GM21619 (cell line): ENCODE results near the gene SLC49A3.
"Not testable (repeated sequence)": the region's sequence is repeated elsewhere in the genome, so short reads cannot be mapped to it uniquely, and the experiment has no call there.

Source experiments
- ATAC-seq: cut with Tn5 transposase; IDR thresholded peaks from one replicate; pipeline ENCODE4 v1.9.1; 2021; ENCODE audit not compliant: unreplicated experiment

SLC49A3 gene

DNA sequence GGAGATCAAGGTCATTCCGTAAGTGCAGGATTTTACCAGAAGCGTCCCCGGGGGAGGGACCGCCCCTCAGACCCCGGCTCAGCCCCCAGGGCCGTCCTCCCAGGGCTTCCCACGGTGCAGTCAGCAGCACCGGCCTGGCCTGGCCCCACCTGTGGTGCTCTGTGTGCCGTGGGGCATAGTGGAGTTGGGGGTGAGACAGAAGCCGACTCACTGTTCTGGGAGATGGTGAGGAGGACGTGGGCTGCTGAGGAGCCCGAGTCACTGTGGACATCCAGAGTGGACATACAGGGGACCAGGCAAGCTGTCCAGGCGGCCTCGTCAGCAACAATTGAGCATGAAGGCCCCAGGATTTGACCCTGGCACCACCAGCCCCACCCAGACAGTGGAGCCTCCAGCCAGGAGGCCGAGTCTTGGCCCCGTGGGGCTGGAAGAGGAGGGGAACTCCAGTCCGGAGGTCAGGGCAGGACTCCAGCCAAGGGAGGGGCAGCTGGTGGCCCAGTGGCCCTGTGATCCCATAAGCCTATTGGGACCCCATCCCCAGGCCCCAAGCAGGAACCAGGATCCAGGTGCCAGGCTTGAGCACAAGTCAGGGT is 34.0 kb downstream of the SLC49A3 start:
- no peak for ATAC-seq

DNA sequence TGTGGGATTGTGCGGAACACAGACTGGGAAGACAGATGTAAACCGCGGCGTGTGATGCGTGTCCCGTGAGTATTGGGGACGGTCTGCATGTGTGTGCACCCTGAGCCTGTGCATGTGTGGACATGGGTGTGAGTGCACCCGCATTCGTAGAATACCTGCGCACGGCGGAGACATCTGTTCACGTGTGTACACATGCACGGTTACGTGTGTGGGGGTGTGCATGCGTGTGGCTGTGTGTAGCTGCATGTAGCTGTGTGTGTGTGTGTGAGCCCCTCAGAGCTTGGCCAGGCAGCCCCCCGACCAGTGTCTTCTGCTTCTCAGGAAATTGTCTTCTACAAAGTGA is 34.5 kb downstream of the SLC49A3 start:
- no peak for ATAC-seq

DNA sequence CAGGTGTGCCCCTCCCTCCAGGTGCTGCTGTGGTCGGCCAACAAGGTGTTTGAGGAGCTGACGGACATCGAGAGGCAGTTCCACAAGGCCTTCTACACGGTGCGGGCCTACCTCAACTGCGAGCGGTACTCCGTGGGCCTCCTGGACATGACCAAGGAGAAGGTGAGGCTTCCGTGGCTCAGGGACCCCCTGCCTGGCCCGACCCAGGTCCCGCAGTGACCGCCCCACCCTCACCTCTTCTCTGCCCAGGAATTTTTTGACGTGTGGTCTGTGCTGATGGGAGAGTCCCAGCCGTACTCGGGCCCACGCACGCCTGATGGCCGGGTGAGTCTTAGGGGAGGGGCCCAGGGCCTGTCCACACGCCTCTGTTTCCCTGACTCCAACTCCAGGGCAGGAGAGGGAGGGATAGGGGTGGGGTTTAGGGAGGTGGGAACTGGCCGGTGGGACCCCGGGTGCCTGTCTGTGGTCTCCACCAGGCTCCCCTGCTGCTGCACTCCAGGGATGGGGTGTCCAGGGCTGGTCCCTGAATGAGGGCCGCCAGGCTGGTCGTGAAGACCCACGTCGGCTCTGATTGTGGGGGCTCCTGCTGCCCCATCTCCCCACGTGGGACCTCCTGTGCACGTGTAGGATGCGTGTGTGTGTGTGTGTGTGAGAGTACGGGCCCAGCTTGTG is 35.0 kb downstream of the SLC49A3 start:
- ATAC-seq = no peak

DNA sequence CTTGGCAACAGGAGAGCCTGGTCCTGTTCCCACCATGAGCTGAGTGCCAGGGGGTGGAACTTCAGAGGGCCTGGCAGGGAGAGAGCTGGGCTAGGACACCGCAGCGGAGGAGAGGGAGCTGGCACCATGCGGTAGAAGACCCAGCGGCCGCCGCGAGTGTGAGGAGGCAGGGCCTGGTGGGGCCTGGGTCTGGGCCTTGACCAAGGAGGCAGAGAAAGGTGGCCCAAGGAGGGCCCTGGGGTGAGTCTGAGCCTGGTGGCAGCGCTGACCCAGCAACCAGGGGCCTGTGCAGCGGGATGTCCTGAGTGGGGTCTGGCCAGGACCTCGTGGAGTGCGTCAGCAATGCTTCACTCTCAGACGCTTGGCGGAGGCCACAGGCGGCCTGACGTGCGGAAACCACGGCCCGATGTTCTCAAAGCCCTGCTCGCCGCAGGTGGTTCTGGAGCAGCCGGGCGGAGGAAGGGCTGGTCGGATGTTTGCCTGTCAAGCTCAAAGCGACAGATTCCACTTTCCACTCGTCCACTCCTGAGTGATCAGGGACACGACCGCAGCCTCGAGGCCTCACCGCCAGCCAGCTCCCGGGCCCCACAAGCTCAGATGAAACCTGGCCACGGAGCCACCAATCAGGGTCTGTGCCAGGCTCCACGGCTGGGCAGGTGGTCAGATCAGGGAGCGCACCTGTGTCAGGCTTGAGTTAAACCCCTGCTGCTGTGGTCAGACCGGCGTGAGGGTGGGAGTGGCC is 35.7 kb downstream of the SLC49A3 start:
- no peak for ATAC-seq

DNA sequence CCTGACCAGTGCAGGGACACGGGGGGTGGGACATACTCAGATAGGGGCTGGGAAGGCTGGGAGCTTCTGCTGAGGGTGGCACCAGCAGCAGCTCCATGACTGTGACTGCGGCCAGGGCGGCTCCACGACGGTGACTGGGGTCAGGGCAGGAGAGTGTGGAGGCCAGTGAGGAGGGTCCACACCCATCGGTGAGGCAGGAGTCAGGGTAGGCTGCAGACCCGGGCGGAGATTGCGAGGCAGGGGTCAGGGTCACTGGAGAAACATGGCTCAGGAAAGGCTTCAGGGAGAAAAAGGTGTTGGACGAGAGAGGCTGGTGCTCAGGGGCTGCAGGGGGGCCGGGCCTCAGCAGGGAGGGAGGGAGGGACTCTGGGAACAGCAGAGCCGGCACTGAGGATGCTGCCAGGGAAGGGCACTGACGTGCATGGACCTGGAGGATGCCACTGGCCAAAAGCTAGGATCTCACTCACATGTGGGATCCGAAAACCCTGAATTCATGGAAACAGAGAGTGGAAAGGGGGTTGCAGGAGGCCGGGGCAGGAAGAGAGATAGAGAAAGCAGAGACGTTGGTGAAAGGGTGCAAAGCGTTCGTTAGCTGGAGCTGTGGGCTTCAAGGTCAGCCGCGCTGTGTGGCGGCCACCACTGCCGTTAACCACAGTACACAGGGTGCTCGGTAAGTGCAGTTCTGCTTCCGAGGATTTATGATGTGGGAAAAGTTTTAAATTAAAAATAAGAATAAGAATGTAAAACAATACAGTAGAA is 36.9 kb downstream of the SLC49A3 start:
- no peak for ATAC-seq

DNA sequence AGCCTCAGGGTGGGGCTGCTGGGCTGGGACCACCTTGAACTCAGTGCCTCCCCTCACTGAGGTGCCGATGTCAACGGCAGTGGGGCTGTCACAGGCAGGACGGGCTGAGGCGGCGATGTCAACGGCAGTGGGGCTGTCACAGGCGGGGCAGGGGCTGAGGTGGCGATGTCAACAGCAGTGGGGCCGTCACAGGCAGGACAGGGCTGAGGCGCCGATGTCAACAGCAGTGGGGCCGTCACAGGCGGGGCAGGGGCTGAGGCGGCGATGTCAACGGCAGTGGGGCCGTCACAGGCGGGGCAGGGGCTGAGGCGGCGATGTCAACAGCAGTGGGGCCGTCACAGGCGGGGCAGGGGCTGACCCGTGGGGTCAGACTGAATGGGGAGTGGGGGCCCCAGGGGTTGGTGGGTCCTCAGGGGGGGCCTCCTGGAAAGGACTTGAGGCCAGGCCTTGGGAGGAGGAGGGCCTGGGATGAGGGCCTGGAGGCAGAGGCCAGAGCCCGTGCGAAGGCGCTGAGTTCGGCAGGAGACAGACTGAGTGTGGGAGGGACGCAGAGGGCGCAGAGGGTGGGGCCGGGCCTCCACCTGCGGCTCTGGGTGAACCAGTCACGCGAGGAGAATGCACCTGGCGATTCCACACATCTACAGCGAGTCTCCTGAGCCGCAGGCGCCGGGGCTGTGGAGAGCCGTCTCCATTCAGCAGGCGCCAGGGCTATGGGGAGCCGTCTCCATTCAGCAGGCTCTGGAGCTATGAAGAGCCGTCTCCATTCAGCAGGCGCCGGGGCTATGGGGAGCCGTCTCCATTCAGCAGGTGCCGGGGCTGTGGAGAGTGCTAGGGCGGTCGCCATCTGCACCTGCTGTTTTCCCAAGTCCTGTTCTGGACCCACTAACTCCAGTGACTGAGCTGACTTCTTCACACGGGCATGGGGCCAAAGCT is 37.7 kb downstream of the SLC49A3 start:
- no peak for ATAC-seq

GRCh38 chr4:650461-650860 is 38.5 kb downstream of the SLC49A3 start:
- ATAC-seq = no peak

- ATAC-seq = no peak
These were observed 39.1 kb downstream of the SLC49A3 start for GRCh38 chr4:649751-650310.

DNA sequence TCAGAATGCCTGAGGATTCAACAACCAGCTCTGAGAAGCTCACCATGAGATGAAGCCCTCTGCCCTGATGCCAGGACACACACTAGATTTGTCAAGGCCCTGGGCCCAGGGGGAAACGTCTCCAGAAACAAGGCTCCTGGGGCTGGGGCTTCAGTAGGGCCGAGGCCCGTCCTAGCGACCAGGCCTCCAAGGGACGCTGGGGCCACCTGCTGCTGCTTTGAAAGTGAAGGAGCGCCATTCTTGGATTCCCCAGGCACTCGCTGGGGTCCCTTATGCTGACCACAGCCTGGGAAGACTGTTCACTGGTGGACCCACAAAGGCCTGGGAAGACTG is 39.7 kb downstream of the SLC49A3 start:
- no peak for ATAC-seq

- no peak for ATAC-seq
These were observed 40.2 kb downstream of the SLC49A3 start for GRCh38 chr4:648579-649292.

GRCh38 chr4:647481-647880 is 41.5 kb downstream of the SLC49A3 start:
- no peak for ATAC-seq

DNA sequence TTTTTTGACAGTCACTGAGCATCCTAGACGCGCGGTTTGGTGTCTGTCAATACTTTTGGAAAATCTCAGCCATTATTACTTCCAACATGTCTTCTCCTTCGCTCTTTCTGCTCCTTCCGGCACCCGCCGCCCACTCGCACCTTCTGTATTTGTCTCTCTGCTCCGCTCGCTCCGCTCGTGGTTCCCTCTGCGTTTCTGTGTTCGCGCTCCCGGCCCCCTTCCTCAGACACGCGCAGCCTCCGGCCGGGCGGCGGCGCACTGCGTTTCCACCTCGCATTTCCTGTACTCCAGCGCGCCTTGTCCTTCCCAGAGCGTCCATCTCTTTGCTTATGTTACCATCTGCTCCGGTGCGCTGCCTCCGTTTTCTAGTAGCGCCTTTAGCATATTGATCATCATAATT is 42.5 kb downstream of the SLC49A3 start:
- no peak for ATAC-seq

DNA sequence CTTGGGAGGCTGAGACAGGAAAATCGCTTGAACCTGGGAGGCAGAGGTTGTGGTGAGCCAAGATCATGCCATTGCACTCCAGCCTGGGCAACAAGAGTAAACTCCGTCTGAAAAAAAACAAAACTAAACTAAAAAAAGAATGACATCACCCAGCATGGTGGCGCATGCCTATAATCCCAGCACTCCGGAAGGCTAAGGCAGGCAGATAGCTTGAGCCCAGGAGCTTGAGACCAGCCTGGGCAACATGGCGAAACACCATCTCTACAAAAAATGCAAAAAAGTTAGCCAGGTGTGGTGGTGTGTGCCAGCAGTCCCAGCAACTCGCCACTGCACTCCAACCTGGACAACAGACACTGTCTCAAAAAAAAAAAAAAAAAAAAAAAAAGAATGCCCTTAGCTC is 46.6 kb downstream of the SLC49A3 start:
- not testable (repeated sequence) for ATAC-seq

GRCh38 chr4:637536-638280 is 51.2 kb downstream of the SLC49A3 start:
- no peak for ATAC-seq

DNA sequence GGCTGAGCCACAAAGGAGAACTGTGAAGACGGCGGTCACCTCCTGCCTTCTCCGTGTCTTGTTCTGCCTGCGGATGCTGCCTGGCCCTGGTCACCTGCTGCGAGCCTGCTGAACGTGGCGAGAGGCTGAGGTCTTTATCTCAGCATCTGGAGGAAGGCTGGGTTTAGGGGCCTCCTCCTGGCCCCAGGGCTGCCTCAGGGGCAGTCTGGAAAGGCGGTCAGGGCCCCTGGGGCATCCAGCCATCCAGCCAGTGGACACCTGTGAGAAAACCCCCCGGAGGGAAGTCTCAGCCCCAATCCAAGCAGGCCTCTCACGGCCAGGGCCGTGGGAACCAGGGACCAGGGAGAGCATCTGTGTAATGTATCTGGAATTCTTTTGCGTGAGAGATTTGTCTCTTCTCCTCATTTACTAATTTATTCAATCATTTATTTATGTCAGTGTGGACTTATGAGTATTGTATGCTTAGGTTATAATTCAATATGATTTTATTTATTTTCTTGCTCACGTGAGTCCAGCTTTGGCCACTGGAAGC is 52.3 kb downstream of the SLC49A3 start:
- no peak for ATAC-seq

DNA sequence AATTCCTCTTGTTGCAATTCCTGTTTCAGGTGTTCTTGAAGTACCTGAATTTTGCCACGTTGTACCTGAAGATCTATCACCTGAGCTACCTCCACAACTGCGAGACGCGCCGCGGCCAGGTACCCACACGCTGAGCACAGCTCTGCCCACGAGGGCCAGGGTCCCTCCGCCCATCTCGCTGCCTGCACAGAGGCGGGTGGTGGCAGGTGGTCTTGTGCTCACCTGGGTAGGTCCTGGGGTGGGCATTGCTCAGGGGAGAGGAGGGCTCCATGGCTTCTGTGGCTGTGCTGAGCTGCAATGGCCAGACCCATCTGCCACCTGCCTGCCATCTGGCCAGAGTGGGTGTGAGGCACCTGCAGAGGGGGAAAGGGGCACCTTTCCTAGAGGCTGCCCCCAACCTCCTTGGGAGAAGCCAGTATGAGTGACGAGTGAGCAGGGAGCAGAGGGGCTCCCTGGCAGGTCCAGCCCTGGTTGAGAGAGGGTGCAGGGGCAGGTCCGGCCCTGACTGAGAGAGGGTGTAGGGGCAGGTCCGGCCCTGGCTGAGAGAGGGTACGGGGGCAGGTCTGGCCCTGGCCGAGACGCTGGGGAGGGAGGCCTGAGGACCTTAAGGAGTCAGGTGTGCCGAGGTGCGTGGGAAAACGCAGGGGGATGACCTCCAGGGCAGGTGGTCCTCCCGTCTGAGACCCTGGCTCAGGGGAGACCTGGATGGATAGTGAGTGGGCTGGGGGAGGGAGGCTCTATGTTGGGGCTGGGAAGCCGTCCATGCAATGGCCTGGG is 52.9 kb downstream of the SLC49A3 start:
- ATAC-seq = no peak

- ATAC-seq = not testable (repeated sequence)
These were observed 53.7 kb downstream of the SLC49A3 start for GRCh38 chr4:635066-635835.
